Peyer's patch (tissue), 4 donors: ENCODE measurements around the gene ARHGAP22. TPM values are rescaled to one million over a fixed set of nuclear protein-coding genes. Genes with fewer than 3 reads are reported as not detected.
A peak's percentile ranks its signal among the peaks of the same experiment; 100 is the strongest.

Experiments
- DNase-seq, 3 donors: peaks; one replicate each; pipeline ENCODE4 v3.0.0-alpha.2; 2017 to 2019
- H3K27ac ChIP-seq, 4 donors: fragments of 200-600 bp; sonication (generic); one replicate each; pipeline ENCODE4 v1.5.1; 2016 to 2019
- H3K27me3 ChIP-seq, 2 donors: fragments of 200-600 bp; sonication (generic); one replicate each; pipeline ENCODE4 v1.5.1; 2019
- H3K36me3 ChIP-seq, 3 donors: fragments of 200-600 bp; sonication (generic); one replicate each; pipeline ENCODE4 v1.5.1; 2016 to 2019
- H3K4me1 ChIP-seq, 4 donors: fragments of 200-600 bp; sonication (generic); one replicate each; pipeline ENCODE4 v1.5.1; 2016 to 2019
- H3K4me3 ChIP-seq, 4 donors: fragments of 200-600 bp; sonication (generic); 1 replicate in 3 of 4; 2 replicates in 1 of 4; pipeline ENCODE4 v1.5.1; 2016 to 2019; ENCODE audit warnings: mild to moderate bottlenecking in 1 of 4
- H3K9me3 ChIP-seq, 4 donors: fragments of 200-600 bp; sonication (generic); one replicate each; pipeline ENCODE4 v1.5.1; 2016 to 2019; ENCODE audit warnings: mild to moderate bottlenecking in 1 of 4
- CTCF ChIP-seq, 6 experiments: fragments of 450-650 bp in 4 of 6; fragments of 200-600 bp in 2 of 6; sonication (generic) in 1 of 6; IDR thresholded peaks; one replicate each; pipeline ENCODE4 v1.5.1; 2017 to 2019; ENCODE audit warnings: antibody characterized with exemption in 6 of 6, mild to moderate bottlenecking in 3 of 6, moderate library complexity in 1 of 6
- POLR2A ChIP-seq, 2 donors: fragments of 450-650 bp; IDR thresholded peaks; one replicate each; pipeline ENCODE4 v1.5.1; 2017; ENCODE audit warnings: antibody characterized with exemption in 2 of 2, mild to moderate bottlenecking in 2 of 2, moderate library complexity in 2 of 2
- total RNA-seq, 4 donors: library from RNA; depleted of rRNA; stranded (reverse); fragments of >200 nt; gene quantifications; one replicate each; pipeline ENCODE4 v1.1.0, GENCODE V29; 2016

ARHGAP22 gene
- total RNA-seq, 4 donors from 2014 or later, result 1.9 to 10.7 (median 8.3) TPM; not detected in 1

- peak in 2 of 3 donors; percentile 20 to 28 for DNase-seq
- H3K4me3 ChIP-seq, result peak overlapping the region; percentile 7 to 40 (median 25)
Measured at GRCh38 chr10:48604039-48604990, 558 bp downstream of the ARHGAP22 start.

GRCh38 chr10:48603421-48604038, 1.3 kb downstream of the ARHGAP22 start:
- H3K27ac ChIP-seq, result no peak overlapping the region
- H3K9me3 ChIP-seq, result no peaks in the 10 kb centered on the region
- TF ChIP-seq CTCF (IDR thresholded peaks at IDR 0.05) (no peak), POLR2A (IDR thresholded peaks at IDR 0.05) (no peak)
- H3K4me1 ChIP-seq, result peaks cover 0 to 9% (median 3%) of the 10 kb centered on the region in 4 donors
- no peaks in the 10 kb centered on the region for H3K27me3 ChIP-seq
- H3K4me3 ChIP-seq, result no peak overlapping the region
- H3K36me3 ChIP-seq, result no peaks in the 10 kb centered on the region
- DNase-seq, result peak in 1 of 3 donors; percentile 30

More at GRCh38 chr10:48604039-48604990, 558 bp downstream of the ARHGAP22 start:
- H3K36me3 ChIP-seq, result no peaks in the 10 kb centered on the region
- H3K9me3 ChIP-seq, result no peaks in the 10 kb centered on the region
- H3K27me3 ChIP-seq, result no peaks in the 10 kb centered on the region
- peak overlapping the region in 1 of 4 donors; percentile 34 for H3K27ac ChIP-seq
- TF ChIP-seq POLR2A (IDR thresholded peaks at IDR 0.05) (no peak), CTCF (IDR thresholded peaks at IDR 0.05) (no peak)
- peaks cover 0 to 9% (median 3%) of the 10 kb centered on the region in 4 donors for H3K4me1 ChIP-seq

- no peak for TF ChIP-seq CTCF (IDR thresholded peaks at IDR 0.05)
- no peak for TF ChIP-seq POLR2A (IDR thresholded peaks at IDR 0.05)
- H3K9me3 ChIP-seq, result no peaks in the 10 kb centered on the region
- H3K36me3 ChIP-seq, result no peaks in the 10 kb centered on the region
- H3K4me3 ChIP-seq, result no peak overlapping the region
- H3K4me1 ChIP-seq, result peaks cover 0 to 9% (median 3%) of the 10 kb centered on the region in 4 donors
- no peak for DNase-seq
- H3K27ac ChIP-seq, result no peak overlapping the region
- H3K27me3 ChIP-seq, result no peaks in the 10 kb centered on the region
Measured at GRCh38 chr10:48602401-48603135, 2.3 kb downstream of the ARHGAP22 start.

- H3K27ac ChIP-seq, result no peak overlapping the region
- H3K4me1 ChIP-seq, result peaks cover 0 to 9% (median 3%) of the 10 kb centered on the region in 4 donors
- H3K4me3 ChIP-seq, result no peak overlapping the region
- no peak for DNase-seq
- no peaks in the 10 kb centered on the region for H3K9me3 ChIP-seq
- H3K36me3 ChIP-seq, result no peaks in the 10 kb centered on the region
- H3K27me3 ChIP-seq, result no peaks in the 10 kb centered on the region
- TF ChIP-seq POLR2A (IDR thresholded peaks at IDR 0.05), result no peak
- TF ChIP-seq CTCF (IDR thresholded peaks at IDR 0.05), result no peak
Measured at GRCh38 chr10:48601789-48602188, 3.1 kb downstream of the ARHGAP22 start.
